GM18951 (cell line): ENCODE measurements around the gene SLC9A6.
"Not testable (repeated sequence)": the region's sequence is repeated elsewhere in the genome, so short reads cannot be mapped to it uniquely, and the experiment has no call there.

ENCODE experiments used
- POLR2A ChIP-seq: IDR thresholded peaks from 4 replicates; pipeline ENCODE4 v1.6.1; 2011; ENCODE audit warnings: mild to moderate bottlenecking; ENCODE audit not compliant: insufficient read length, insufficient read depth; ENCODE audit errors: extremely low read depth
- in situ Hi-C: fragments of 300-500 bp; cut with MboI; formaldehyde crosslinking; loops from one replicate; pipeline ENCODE4 v1.12.0; 2022; ENCODE audit warnings: low sequenced_read_pairs, mixed read lengths, inconsistent platforms; ENCODE audit not compliant: unreplicated experiment

Gene SLC9A6

DNA sequence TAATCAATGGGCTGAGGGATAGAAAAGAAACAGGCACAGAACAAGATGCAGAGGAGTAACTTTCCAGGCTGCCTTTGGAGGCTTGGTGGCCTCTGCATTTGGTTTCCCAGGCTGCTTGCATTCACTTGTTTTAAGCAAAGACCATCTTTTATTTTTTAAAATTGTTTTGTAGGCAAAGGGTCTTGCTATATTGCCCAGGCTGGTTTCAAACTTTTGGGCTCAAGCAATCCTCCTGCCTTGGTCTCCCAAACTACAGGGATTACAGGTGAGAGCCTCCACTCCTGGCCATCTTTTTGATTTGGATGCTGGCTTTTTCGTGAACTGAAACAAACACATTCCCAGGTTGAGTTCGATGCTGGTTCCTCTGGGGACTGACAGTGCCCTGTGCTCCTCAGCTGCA lies 74.1 kb downstream of the SLC9A6 start:
- in situ Hi-C loops = no loop called here
- TF ChIP-seq POLR2A = no peak

DNA sequence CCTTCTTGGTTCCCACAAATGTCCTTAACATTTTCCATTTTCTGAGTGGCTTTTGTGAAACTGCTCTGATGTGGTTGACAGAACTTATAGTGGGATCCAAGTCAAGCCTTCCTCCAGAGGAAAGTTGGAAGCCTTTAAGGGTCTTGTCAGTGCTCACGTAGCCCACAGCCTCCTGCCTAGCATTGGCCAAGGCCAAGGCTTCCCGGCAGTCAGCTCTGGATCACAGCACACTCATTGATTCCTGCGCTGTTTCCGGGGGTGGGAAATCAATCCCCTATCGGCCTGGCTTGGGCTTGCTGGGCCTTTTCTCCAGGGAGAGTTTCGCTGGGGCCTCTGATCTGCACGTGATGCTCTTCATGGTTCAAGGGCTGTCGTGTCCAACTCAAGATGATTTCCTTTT lies 76.1 kb downstream of the SLC9A6 start:
- TF ChIP-seq POLR2A = no peak
- in situ Hi-C loops = no loop called here

DNA sequence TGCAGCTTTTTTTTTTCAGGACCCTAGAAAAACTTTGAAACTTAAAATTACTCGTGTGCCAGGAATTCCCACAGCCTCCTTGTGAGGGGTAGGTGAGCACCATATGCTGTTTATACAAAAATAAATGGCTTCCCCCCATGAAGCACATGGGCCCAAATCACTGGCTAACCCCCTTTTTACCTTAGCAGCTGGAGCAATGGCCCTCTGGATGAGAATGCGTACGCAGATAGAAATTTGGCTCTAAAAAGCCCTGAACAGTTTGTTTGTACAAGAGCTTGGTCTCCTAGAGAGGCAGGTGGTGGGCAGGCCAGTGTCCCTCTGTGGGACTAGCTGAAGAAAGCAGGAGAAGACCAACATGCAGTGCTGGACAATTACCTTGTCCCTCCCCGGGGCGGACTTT lies 76.5 kb downstream of the SLC9A6 start:
- no peak for TF ChIP-seq POLR2A
- in situ Hi-C loops = no loop called here

DNA sequence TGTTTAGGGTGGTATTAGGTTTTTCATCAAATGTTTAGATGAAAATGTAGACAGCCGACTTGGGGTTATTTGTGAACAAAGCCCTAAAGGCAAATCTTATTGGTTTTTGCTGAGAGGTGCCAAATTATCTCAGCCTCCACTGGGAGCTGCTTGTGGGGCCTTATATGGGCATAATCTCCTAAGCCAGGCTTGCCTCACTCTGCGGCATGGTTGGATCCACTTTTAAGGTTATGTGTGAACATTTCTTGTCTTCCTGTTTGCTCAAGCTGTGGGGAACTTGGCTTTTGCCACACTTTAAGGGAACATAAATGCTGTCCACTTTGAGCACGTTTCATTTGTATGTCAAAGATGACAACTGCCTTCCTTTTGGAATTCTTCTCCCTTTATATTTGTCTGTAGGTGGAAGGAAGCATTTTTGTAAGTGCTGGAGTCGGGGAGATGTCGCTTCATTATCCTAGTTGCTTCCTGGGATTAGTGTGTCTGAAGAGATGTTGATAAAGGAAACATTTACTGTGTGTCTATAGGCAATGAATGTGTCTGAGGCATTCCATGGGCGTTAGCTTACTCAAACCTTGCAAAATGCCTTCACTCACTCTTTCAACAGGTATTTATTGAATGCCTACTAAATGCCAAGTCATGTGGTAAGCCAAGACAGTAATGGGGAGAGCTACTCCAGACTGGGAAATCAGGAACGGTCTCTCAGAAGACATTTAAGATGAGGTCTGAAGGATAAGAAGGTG lies 78.3 kb downstream of the SLC9A6 start:
- in situ Hi-C loops = no loop called here
- TF ChIP-seq POLR2A = no peak

DNA sequence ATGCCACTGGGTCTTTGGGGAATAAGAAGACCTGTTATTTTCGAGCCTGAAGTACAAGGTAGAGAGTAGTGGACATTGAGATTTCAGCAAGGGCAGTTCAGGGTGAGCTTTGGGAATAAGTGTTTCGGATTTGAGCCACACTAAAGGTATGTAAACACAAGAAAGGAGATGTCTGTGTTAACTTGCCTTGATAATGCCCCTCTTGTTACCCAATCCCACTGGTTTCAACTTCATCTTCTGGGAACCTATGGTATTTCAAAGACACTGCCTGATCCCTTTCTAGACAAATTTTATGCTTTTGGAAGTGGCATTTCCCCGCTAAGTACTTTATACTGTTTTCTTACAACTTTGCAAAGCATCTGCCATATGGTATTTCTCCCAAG lies 79.4 kb downstream of the SLC9A6 start:
- in situ Hi-C loops = no loop called here
- TF ChIP-seq POLR2A = no peak

DNA sequence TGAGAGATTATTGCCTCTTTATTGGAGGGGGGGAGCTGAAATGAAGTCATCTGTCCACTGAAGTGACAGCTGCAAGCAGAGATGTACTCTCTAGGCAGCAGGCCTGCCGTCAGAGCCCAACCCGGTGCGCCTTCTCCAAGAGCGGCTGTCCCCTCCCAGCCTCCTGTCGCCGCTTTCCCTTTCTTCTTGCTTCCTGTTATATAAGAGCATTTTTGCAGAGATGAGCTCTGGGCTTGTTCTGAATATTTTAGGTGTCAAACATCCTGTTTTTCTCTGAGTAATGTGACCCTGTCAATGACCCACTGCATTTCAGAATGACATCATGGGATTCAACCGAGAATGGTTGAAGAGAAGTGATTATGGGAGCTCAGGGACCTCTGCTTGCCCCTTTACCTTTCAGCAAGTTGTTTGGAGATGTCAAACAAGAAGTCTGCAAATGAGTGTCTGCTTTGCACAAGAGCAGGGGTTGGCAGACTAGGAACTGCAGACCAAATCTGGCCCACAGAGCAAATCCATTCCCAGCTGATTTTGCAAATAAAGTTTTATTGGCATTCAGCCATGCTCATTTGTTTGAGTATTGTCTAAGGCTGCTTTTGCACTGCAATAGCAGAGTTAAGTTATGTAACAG lies 79.9 kb downstream of the SLC9A6 start:
- TF ChIP-seq POLR2A = no peak
- in situ Hi-C loops = no loop called here

DNA sequence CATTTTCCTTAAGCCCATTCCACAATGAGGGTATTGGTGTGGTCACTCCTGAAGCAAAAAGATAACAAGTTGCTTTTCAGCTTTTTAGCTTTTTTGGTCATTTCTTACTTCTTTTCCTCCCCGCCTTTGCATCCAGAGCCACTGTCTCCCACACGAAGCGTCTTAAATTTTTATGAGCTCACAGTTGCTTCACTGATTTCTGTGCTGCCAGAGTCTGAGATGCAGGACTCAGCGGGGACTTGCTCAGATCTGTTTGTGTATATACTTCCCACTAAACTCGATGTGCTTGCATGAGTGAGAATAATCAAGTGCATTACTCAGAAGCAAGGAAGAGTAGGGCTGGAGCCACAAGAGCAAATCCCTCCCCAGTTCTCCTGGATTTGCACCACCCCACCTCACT lies 81.9 kb downstream of the SLC9A6 start:
- TF ChIP-seq POLR2A = no peak
- in situ Hi-C loops = no loop called here

DNA sequence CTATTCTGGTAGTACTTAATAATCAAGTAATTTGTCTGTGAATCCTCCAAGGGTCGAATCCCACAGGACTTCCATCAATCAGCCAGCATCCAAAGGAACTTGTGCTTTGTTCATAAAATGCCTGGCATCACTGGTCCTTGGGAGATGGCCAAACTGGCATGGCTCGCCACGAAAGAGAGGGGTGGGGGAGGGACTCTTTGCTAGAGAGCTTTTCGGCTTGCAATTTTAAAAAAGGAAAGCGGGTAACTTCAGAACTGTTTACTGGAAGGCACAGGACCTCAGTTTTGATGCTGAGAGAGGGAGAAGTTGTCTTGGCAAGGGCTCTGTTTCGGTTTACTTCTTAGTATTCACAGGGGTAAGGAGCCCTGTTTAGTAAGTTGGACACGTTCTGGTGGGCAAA lies 82.7 kb downstream of the SLC9A6 start:
- in situ Hi-C loops = no loop called here
- TF ChIP-seq POLR2A = no peak

DNA sequence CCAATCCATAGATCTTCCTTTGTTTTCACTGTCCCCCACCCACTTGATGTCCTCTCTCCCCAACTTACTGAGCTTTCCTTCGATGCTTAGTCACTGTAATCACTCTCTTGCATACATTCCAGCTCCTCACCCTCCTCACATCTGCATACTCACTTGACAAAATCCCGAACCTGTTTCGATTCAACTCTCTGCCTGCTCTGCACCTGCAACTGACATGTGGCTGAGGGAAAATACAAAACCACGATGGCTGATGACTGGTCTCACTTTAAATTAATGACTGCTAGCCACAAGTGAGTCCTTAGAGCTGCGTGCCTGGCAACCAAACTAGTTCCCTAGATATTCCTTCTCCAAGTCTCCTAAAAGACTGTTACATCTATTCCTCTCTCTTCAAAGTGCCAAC lies 91.7 kb downstream of the SLC9A6 start:
- no peak for TF ChIP-seq POLR2A
- in situ Hi-C loops = no loop called here

DNA sequence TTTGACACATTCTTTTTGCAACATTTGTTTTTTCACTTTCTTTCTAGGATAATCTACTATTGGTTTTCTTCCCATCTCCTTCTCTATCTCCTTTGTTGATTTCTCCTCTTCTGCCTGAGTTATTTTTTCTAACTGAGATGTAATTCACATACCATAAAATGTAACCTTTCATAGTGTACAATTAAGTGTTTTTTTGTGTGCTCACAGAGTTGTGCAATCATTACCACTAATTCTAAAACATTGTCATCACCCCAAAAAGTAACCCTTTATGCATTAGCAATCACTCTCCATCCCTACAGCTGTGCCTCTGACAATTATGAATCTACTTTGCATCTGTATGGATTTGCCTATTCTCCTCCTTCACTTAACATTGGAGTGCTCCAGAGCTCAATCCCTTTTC lies 95.5 kb downstream of the SLC9A6 start:
- in situ Hi-C loops = no loop called here
- no peak for TF ChIP-seq POLR2A

DNA sequence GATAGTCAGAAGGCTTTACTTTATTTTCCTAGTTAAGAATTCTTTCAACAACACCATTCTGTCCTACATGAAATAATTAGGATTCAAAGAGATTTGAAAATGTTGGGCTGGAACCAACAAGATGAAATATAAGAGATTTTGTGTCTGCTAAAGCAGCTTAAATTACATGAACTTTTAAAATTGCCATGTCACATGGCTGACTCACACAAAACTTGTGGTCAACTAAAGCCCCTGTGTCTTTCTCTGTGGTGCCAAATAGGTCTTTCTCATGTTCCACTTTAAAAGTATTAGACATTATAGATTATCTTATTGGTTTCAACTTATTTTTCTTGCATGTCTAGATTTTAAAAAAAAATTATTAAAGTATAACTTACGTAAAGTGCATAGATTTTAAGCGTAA lies 101.3 kb downstream of the SLC9A6 start:
- in situ Hi-C loops = no loop called here

DNA sequence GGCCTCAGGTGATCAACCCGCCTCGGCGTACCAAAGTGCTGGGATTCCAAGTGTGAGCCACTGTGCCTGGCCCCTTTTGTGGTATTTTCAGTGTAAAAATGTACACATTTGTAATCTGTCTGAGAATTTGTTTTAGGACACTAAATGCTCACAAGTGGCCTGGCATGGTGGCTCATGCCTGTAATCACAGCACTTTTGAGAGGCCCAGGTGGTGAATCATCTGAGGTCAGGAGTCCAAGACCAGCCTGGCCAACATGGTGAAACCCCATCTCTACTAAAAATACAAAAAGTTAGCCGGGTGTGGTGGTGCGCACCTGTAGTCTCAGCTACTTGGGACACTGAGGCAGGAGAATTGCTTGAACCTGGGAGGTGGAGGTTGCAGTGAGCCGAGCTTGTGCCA lies 106.7 kb downstream of the SLC9A6 start:
- in situ Hi-C loops = not testable (repeated sequence)

More for the DNA sequence above, 101.3 kb downstream of the SLC9A6 start:
- TF ChIP-seq POLR2A = no peak

DNA sequence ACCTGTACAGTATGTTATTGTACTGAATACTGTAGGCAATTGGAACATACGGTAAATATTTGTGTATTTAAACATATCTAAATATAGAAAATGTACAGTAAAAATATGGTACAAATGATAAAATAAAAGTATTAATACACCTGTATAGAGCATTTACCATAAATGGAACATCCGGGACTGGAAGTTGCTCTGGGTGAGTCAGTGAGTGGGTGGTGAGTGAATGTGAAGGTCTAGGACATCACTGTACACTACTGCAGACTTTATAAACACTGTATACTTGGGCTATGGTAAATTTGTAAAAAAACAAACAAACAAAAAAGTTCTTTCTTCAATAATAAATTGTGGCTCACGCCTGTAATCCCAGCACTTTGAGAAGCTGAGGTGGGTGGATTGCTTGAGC lies 109.7 kb downstream of the SLC9A6 start:
- no peak for TF ChIP-seq POLR2A
- in situ Hi-C loops = no loop called here
